Keratinocyte (primary cell): ENCODE results near the gene TCF15.

ENCODE experiments used
- EZH2 ChIP-seq: IDR thresholded peaks from one replicate; pipeline ENCODE4 v1.6.1; 2012; ENCODE audit warnings: inconsistent platforms, mild to moderate bottlenecking, low read length, moderate library complexity
- TF ChIP-seq, protein P1 (sequence below), 3 experiments: IDR thresholded peaks in 1 of 3; conservative IDR thresholded peaks in 1 of 3; optimal IDR thresholded peaks in 1 of 3; 2 replicates in 2 of 3; 3 replicates in 1 of 3; pipeline versions ENCODE3 to v1.5.1; 2011; ENCODE audit warnings: low read length in 3 of 3, mild to moderate bottlenecking in 3 of 3, moderate library complexity in 2 of 3, control low read depth in 1 of 3, inconsistent platforms in 1 of 3; ENCODE audit not compliant: insufficient read depth in 2 of 3; ENCODE audit errors: extremely low read depth in 1 of 3

DNA sequence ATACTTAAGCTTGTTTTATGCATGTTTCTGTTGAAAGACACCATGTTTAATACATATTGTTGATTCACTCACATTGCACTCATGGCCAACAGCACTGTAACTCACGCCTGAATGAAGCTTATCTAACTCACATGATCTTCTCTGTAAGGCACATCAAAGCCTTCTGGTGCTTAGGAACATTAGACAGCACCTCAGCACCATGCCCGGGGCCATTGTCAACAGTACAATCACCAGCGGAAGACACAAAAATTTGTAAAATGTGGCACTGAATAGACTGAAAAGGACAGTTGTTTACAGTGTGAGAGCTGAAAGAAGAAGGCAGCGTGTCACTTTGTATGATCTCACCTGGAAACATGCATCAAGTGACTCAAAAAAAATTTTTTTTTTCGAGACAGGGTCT lies 8.9 kb upstream of the TCF15 start:
- TF ChIP-seq, protein P1, sequence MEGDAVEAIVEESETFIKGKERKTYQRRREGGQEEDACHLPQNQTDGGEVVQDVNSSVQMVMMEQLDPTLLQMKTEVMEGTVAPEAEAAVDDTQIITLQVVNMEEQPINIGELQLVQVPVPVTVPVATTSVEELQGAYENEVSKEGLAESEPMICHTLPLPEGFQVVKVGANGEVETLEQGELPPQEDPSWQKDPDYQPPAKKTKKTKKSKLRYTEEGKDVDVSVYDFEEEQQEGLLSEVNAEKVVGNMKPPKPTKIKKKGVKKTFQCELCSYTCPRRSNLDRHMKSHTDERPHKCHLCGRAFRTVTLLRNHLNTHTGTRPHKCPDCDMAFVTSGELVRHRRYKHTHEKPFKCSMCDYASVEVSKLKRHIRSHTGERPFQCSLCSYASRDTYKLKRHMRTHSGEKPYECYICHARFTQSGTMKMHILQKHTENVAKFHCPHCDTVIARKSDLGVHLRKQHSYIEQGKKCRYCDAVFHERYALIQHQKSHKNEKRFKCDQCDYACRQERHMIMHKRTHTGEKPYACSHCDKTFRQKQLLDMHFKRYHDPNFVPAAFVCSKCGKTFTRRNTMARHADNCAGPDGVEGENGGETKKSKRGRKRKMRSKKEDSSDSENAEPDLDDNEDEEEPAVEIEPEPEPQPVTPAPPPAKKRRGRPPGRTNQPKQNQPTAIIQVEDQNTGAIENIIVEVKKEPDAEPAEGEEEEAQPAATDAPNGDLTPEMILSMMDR (optimal IDR thresholded peaks at IDR 0.05 in 1 of 3, IDR thresholded peaks at IDR 0.05 in 1 of 3, conservative IDR thresholded peaks at IDR 0.05 in 1 of 3; ENCODE audit: extremely low read depth in 1 of 3, insufficient read depth in 2 of 3, low read length in 3 of 3) = no peak
- TF ChIP-seq EZH2 = no peak
